HG02571 (cell line): ENCODE results near the gene NAV2.

Experiments
- ATAC-seq: cut with Tn5 transposase; IDR thresholded peaks from one replicate; pipeline ENCODE4 v1.9.1; 2021; ENCODE audit warnings: mild to moderate bottlenecking, moderate library complexity; ENCODE audit not compliant: unreplicated experiment

The NAV2 gene

DNA sequence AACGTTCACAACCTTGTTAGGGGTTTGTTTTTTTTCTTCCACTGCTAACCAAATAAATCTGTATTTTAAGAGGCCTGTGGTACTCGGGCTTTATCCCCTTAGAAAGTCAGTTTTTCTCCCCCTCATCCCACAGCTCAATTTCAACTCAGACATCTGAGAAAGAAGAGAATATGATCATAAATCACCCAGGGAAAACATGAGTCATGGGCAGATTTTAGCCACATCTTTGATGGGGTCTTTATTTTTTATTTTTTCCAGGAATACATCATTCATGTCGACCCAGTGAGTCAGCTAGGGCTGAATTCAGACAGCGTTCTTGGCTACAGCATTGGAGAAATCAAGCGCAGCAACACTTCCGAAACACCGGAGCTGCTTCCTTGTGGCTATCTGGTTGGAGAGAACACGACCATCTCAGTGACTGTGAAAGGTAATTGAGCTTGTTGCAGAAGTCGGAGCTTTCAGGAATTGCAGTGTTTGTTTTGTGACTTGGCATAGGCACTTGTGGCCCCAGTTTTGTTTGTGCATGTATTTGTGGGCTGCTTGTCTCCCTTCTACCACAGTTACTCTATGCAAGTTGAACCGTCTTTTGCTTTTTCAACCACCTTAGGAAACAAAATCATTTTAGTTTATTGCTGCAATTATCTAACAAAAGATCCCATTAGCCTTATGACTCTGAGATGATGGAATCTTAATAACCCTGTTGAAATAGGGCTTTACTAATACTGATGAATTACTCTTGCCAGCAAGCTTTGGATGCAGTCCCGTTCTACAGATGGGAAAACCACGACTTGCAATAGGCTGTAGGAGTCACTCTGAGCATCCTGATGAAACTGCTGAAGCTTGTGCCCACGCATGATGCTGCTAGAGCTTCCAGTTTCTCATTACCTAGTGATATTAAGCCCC is 384.9 kb downstream of the NAV2 start:
- no peak for ATAC-seq

DNA sequence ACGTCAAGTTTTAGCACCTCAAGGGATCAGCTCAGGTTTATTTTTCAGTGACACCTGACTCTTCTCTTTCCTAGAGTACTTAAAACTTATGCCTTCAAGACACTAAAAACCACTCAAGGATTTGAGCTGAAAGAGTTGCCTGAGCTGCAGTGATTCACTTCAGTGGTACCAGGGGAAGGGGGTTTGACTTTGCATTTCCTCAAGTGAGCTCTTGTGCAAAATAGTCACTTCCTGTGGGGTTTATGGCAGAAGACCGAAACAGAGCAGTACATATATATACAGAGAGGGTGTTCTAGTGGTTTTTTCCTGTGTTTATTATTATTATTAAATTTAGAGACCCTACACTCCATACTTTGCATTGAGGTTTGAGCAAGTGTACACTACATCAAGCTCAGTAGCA is 386.9 kb downstream of the NAV2 start:
- ATAC-seq = no peak

DNA sequence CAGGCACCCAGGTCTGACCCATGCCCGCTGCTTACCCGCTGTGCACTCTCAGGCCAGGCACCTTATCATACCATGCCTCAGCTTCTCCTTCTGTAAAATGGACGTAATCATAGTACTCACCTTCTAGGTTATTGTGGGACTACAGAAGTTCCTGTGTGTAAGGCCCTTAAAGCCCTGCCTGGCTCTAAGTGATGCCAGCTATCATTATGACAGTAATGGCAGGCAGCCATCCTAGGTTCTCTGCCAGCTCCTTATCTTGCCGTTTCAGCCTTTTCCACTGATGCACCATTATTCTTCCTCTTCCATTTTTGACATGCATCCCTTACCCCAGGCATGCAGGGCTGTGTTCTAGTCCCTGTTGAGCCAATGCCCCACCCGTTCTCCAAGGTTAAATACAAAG is 389.8 kb downstream of the NAV2 start:
- no peak for ATAC-seq

DNA sequence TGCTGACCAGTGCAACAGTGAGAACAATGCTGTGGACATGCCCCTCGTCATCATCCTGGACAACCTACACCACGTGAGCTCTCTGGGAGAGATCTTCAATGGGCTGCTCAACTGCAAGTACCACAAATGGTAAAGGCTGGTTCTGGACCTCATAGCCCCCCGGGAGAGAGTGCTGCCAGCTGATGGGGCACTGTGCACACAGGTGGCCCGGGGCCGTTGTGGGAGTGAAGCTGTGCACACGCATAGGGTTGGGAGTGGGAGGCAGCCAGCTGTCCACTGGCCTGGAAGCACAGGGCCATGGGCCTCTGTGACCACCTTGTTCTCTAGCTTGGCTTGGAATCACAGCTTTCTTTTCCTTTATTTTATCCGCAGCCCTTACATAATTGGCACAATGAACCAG is 390.6 kb downstream of the NAV2 start:
- no peak for ATAC-seq

DNA sequence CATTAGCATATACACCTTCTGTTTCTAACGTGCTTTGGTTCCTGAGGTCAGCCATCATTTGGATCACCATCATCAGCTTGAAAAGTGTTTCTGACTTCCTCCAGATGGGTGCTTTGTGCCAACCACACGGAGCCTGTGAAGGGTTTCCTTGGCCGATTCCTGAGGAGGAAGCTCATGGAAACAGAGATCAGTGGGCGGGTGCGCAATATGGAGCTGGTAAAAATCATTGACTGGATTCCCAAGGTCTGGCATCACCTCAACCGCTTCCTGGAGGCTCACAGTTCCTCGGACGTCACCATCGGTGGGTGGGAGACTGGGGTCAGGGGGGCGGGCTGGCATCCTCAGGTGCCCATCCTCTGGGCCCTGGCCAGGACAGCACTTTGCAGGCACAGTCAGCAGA is 392.8 kb downstream of the NAV2 start:
- ATAC-seq = no peak

DNA sequence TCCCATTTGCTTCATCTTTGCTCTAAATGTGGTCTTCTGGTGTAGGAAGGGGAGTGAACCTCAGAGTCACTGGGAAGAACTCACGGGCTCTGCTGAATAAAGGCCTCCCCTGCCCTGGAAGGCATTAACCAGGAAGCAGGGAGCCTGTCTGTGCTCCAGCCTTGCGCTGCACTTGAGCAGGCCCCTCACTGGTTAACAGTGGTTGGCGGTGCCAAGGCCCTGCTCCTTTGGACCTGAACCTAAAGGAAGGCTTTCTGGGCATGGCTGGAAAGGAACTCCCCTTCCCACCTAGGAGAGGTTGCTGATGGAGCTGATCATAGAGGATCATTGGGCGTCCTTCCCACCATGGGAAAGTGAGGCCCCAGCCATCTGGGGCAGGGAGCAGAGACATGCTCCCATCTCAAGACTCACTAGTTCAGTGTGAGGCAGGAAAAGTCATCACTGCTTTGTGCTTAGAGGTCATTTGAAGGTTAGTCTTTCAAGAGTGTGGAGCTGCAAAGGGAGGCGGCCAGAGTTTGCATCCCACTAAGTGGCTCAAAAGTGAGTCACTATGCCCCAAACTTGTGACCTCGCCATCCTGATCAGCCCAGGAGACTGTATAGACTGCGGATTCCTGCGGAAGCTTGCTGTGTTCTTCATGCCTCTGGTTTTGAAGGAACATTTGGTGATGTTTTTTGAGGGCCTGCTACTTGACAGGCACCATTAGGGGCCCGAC is 397.3 kb downstream of the NAV2 start:
- no peak for ATAC-seq

DNA sequence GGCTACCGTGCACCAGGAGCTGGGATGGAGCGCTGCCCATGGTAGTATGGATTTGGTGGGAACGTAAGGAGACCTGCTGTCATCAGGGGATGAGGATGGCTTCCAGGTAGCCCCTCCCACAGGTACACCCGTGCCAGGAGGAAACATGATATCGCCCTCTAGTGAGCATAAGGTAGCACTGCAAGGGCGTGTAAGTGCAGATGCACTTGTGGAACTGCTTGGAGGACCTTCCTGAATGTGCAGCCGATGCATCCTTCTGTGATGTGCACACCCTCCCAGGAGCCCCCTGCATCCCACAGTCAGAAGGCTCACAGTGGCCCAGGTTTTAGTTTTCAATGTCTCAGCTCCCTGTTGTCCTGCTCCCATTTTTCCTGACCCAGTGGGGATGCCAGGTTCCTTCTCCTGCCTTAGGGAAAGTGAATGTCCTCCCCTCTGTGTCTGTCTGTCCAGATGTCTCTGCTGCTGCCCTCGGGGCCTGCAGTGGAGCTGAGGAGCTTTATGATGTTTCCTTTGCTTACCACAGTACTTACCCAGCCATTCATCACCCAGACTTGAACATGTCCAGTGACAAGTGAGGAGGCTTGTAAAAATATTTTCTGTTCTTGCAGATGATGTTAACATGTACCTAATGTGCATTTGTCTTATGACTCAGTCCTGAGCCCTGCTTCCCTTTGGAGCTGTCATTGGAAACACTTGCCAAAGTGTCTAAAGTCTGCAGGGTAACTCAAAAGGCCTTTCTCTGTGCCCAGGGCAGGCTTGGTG is 398.5 kb downstream of the NAV2 start:
- ATAC-seq = peak; percentile 68

DNA sequence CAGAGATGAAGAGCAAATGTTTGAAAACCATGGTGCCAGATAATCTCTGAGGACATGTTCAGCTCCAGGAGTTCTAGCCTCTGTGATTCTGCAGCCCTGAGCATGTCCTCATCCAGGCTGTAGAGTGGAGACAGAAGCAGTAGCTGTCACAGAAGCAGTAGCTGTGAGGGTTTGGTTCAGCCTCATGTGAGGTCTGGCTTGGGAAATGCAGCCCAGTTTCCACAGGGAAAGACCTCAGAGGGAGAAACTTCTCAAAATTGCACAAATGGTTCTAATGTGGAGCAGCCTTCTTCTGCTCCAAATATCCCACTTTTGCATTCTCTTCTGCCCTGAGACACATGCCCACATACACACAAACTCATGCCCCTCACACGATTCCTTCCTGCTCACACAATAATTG is 399.2 kb downstream of the NAV2 start:
- no peak for ATAC-seq

DNA sequence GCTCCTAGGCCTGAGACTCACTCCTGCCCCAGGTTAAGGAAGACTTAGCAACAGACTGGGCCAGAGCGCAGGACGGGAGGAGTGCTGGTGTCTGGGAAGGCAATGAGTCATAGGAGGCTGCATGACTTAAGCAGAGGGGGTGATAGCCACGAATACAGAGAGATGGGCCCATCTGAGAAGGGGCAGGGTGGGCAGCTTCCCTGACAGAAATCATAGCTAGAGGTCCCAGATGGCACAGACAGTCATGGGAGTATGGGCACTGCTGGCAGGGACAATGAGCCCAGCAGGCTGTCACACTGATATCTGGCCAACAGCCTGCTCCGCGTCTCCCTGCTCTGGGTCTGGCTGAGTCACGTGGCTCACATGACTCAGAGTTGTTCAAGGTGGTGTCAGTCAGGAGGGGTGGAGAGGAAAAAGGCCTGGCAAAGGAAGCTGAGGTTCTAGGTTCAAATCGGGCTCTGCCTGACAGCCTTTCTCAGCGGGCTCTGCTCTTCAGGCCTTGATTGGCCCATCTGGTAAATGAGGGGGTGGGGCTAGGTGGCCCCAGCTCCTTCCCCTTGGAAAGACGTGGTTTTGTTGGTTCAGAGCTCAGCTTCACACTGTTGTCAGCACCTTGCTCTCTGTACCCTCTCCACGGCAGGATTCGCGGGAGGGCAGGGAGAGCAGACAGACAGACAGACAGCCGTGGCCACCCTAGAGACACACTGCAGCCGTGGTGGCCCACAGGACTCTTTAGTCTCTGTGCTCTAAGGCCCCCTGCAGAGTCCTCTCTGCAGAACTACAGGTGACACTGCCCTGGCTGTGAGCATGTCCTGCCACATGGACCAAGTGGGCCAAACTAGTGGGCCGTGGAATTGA is 399.9 kb downstream of the NAV2 start:
- ATAC-seq = no peak

DNA sequence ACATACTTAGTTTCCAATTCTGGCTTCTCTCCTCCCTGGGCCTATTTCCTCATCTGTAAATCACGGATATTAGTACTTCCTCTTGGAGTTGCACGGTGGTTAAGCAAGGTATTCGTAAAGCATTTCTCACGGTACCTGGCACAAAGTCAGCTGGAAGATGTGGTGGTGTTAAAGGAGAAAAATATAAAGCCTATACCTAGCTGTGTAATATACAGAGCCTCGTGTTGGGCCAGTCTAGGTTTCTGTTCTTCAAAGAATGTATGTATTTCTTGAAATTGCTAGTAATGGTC is 400.5 kb downstream of the NAV2 start:
- ATAC-seq = no peak

DNA sequence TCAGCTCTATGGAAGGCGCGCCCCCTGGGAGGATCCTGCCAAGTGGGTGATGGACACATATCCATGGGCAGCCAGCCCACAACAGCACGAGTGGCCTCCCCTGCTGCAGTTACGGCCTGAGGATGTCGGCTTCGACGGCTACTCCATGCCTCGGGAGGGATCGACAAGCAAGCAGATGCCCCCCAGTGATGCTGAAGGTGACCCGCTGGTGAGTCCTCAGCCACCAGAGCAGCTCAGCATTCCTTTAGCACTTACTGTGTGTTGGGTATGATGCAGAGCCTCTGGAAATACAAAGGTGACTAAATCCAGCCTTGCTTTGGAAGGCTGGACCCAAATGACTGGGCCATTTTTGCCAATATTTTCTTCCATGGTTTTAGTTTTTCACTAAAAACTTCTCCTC is 402.0 kb downstream of the NAV2 start:
- no peak for ATAC-seq

DNA sequence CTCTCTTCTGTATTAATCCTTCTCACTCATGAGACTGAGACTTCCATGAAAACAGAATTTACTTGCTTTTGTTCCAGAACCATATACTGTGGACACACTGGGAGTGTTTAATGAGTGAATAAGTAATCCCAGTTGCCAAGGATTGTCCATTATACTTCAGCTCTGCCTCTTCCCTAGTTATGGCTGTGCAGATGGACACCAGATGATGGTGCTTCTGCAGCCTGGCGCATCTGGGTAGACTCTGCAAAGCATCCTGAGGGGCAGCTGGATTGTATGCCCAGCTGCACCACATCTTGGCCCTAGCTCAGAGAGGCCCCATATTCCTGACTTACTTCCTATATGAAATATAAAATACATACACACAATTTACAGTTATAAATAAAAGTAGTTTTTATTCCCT is 404.2 kb downstream of the NAV2 start:
- ATAC-seq = no peak

DNA sequence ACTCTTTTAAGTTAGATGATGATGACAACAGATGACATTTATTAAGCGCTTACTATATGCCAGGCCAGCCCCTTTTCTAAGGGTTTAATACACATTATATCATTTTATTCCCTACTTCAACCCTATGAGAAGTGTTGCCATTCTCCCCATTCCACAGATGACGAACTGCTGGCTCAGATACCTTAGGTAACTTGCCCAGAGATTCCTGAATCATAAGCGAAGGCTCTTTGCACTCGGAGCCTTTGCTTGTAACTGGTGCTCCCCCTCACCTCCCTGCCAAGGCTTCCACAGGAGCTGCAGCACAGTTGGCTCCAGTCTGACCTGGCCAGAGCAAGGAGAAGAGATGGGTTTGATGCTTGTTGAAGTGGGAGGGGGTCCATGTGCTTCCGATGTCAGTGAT is 404.7 kb downstream of the NAV2 start:
- no peak for ATAC-seq

DNA sequence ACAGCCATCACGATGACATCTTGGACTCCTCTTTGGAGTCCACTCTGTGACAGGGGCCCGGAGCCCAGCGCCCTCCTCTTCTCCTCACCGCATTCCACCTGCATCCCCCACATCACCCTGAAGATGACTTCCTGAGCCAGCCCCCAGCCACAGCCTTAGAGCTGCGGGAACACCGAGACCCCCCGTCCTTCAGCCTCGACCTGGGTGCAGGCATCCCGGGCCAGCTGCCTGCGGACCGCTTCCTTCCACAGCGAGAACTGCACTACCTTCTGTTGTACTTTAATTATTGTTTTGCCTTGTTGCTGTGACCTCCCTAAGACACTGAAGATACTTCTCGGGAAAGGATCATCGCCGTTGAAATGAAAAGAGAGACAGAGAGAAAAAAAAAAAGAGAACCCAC is 405.6 kb downstream of the NAV2 start:
- no peak for ATAC-seq

DNA sequence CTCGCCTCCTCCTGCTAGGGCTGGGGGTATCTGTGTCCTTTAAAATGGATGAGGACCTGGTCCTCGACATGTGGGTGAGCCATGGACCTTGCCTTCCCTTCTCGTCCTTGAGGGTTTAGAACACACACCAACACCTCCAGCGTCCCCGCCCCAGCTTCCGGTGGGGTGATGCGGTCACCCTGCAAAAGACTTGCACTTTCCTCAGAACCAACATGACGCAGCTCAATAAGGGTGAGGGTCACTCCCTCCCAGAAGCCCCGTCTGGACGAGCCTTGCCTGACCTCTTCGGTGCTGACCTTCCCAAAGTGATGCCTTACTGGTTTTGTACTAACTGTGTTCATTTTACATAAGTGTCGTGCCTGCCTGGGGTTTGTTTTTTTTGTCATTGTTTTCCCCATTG is 406.7 kb downstream of the NAV2 start:
- ATAC-seq = no peak

DNA sequence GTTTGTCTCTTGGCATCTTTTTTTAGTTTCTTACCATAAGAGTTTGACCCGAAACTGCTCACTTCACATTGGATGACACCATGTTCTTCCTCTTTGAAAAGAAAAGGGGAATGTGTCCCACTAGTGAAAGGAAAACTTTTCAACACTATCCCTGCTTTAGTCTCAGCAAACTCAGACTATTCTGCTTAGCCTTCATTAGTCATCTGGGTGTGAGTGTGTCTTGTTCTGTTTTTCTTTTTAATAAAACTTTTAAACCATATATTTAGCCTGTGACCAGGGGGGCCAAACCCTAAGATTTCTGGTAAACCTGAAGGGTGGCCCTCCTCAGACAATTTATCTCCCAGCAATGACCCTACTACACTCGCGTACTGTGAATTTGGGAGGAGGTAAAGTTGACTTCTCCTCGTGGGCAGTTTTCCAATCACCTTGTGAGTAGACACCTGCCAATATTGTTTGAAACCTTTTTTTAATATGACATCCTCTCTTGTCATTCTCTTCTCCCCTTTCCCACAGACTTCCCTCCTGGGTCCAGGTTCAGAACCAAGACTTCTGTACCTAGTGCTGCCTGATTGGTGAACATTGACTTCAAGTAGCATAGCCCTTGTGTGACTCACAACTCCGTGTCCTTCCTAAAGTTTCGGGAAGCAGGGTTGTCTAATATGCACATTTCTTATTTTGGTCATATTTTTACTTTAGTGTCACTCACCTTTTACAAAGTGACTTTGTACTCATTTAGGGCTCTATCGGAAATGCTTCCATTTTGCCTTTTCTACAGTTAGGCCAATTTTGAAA is 407.7 kb downstream of the NAV2 start:
- no peak for ATAC-seq

DNA sequence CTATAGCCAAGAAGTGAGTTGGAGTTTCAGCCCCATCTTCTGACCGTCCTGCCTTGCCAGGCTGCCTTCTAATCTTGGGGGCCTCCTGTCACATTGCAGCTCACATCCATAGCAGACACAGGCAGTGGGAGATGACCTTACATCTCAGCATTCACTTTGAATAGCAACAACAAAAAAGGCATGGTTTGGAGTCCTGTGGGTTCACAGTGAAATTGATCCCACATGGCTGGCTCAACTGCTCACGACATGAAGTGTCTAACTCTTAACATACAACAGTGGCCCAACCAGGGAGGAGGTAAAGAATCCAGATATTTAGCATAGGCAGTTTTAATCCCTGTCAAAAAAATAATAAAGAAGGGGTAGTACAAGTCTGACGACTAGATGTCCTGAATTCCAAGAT is 409.5 kb downstream of the NAV2 start:
- no peak for ATAC-seq

DNA sequence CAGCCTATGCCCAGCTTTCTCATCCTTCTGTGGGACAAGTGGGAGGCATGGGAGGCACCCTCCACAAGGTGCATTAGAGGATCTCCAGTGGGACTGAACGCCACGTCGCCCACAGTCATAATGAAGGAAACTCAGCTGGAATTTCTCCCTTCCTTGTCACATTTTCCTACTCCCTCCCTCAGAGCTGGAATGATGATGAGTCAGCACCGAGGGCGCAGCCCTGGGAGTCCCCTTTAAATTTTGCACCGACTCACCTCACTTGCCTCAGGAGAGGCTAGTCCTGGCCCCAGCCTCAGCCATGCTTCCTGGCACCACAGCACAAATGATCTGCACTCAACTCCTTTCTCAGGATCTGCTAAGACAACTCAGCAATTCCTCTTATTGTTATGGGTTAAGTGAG is 413.3 kb downstream of the NAV2 start:
- no peak for ATAC-seq

DNA sequence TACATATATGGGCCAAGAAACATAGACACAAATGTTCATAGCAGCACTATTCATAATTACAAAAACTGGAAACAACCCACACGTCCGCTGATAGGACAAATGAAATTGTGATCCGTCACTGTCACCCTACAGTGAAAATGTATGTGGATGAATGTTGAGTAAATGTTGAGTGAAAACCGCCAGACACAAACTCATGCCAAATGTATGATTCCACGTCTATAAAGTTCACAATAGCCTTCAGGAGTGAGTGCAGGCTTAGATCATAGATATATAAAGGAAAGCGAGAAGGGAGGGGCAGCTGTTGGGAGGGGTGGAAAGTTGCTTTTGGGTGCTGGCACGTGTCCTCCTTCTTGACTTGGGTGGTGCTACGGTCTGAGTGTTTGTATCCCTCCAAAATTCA is 414.1 kb downstream of the NAV2 start:
- no peak for ATAC-seq
